ENCODE data around the gene SCAP. TPM values are rescaled to one million over a fixed set of nuclear protein-coding genes. Genes with fewer than 3 reads are reported as not detected.

SCAP gene
- total and polyA plus RNA-seq, 2 of the 13 experiments (the other 11 are each of a cell fraction or from before 2014, with no cell fraction given) = 40.4 to 53.3 TPM

GRCh38 chr3:47381317-47382157 is 94.2 kb downstream of the SCAP start:
- in situ Hi-C loops (cut with HindIII; ENCODE audit: extremely low pct_ligation_motif_present, low pct_unique_long_range_greater_than_20kb) (no loop called here), intact Hi-C loops (cut with micrococcal nuclease; ENCODE audit: unreplicated experiment) (loop anchor here (2.0 kb wide), 1 partner anchor 13 kb away; no protein-coding TSS in a partner anchor)
- H3K4me2 ChIP-seq (ENCODE audit: low read depth, low read length) = peak overlapping the region; percentile 76
- peaks cover 16% of the 10 kb centered on the region for H4K20me1 ChIP-seq (ENCODE audit: insufficient read depth, low read length)
- H3K79me2 ChIP-seq (ENCODE audit: insufficient read depth, low read length) = peaks cover 48% of the 10 kb centered on the region
- peaks cover 78% of the 10 kb centered on the region for H3K4me1 ChIP-seq (ENCODE audit: insufficient read depth, low read length)
- no peaks in the 10 kb centered on the region; a peak in 1 of 5 replicates for H3K27me3 ChIP-seq (ENCODE audit: control insufficient read depth in 1 of 2, insufficient read depth in 2 of 2, low read length in 2 of 2)
- peak; percentile 80 for FAIRE-seq
- H3K4me3 ChIP-seq (replicated peaks in 1 of 3; ENCODE audit: insufficient read depth in 1 of 3, low read depth in 2 of 3, low read length in 3 of 3) = peak overlapping the region; percentile 83 to 99 (median 87)
- no peaks in the 10 kb centered on the region for H3K9me3 ChIP-seq (ENCODE audit: low read length)
- BruUV-seq (replicated peaks) = no TSS peak
- H3K27ac ChIP-seq (ENCODE audit: extremely low read length, insufficient read depth, low read length) = peak overlapping the region; percentile 99
- ATAC-seq = peak; percentile 79
- H3K36me3 ChIP-seq (replicated peaks in 1 of 2; ENCODE audit: control insufficient read depth in 1 of 2, insufficient read depth in 2 of 2, low read length in 2 of 2) = peaks cover 0 to 4% of the 10 kb centered on the region in 2 experiments; a peak in 2 of 5 replicates
- CTCF ChIA-PET (ENCODE audit: low intra/inter-chr PET ratio, low total read pairs) = no interaction called here
- WGBS (ENCODE audit: low lambda C conversion rate) = 8% methylated on average over 26 of the region's 44 CpGs
- no peak overlapping the region for H2AFZ ChIP-seq (ENCODE audit: low read length)
- peak; percentile 80 for DNase-seq (ENCODE audit: low spot score)
- peak overlapping the region; percentile 98 for H3K9ac ChIP-seq (ENCODE audit: insufficient read depth, low read depth, low read length)
- POLR2A ChIA-PET = interaction anchor here (1.0 to 3.2 kb wide), 13 partner anchors 12 to 399 kb away, joined by 3 to 25 read pairs (median 4); partner anchors contain the start of genes KIF9, KLHL18, SCAP and SETD2
- 0 out of 2 replicates have a peak, but pooled peaks have one; percentile 14 for TF ChIP-seq ZFP82 (CRISPR knock-in tag; IDR thresholded peaks at IDR 0.05; ENCODE audit: borderline replicate concordance)
- no peak for TF ChIP-seq ZNF496 (CRISPR knock-in tag; IDR thresholded peaks at IDR 0.05; ENCODE audit: insufficient replicate concordance)
- TF ChIP-seq ZNF335 (CRISPR knock-in tag; IDR thresholded peaks at IDR 0.05) = no peak
- no peak for TF ChIP-seq CBX2 (IDR thresholded peaks at IDR 0.05; ENCODE audit: low read depth, low read length)
- no peak for TF ChIP-seq CBX2 (CRISPR knock-in tag; IDR thresholded peaks at IDR 0.05; ENCODE audit: low read depth)
- no peak for TF ChIP-seq SSRP1 (CRISPR knock-in tag; IDR thresholded peaks at IDR 0.05)
- TF ChIP-seq PHF20 (CRISPR knock-in tag; IDR thresholded peaks at IDR 0.05) = 0 out of 2 replicates have a peak, but pooled peaks have one; percentile 1
- TF ChIP-seq HNRNPLL (IDR thresholded peaks at IDR 0.05; ENCODE audit: low read depth, low read length, poor library complexity, severe bottlenecking) = no peak
- TF ChIP-seq ZMYM2 (CRISPR knock-in tag; IDR thresholded peaks at IDR 0.05) = no peak
- TF ChIP-seq SMARCE1 (IDR thresholded peaks at IDR 0.05; ENCODE audit: borderline replicate concordance) = no peak
- TF ChIP-seq ZHX2 (IDR thresholded peaks at IDR 0.05; ENCODE audit: low read depth) = no peak
- no peak for TF ChIP-seq ZHX2 (CRISPR knock-in tag; IDR thresholded peaks at IDR 0.05; ENCODE audit: borderline replicate concordance)
- TF ChIP-seq SNAI1 (CRISPR knock-in tag; IDR thresholded peaks at IDR 0.05; ENCODE audit: borderline replicate concordance) = no peak
- no peak for TF ChIP-seq ZNF331 (CRISPR knock-in tag; IDR thresholded peaks at IDR 0.05)
- no peak; the same call in 1 of the 2 replicates for TF ChIP-seq ZNF563 (CRISPR knock-in tag; IDR thresholded peaks at IDR 0.05)
- TF ChIP-seq ZFP37 (CRISPR knock-in tag; IDR thresholded peaks at IDR 0.05; ENCODE audit: borderline replicate concordance) = no peak
- TF ChIP-seq ZNF710 (CRISPR knock-in tag; IDR thresholded peaks at IDR 0.05; ENCODE audit: borderline replicate concordance) = no peak

All from HepG2 (cell line).